Ovary (tissue), 9 donors: ENCODE measurements around the gene PAQR5. TPM values are rescaled to one million over a fixed set of nuclear protein-coding genes. Genes with fewer than 3 reads are reported as not detected.

Source experiments
- DNase-seq, 5 donors: peaks; one replicate each; pipeline ENCODE4 v3.0.0-alpha.2; 2019 to 2020
- H3K27ac ChIP-seq, 2 donors: fragments of 200-600 bp; one replicate each; pipeline versions ENCODE4 v1.5.1 to v1.8.0; 2019 to 2022
- H3K27me3 ChIP-seq: fragments of 200-600 bp; one replicate; pipeline ENCODE4 v1.8.0; 2022
- H3K36me3 ChIP-seq: fragments of 200-600 bp; sonication (generic); one replicate; pipeline ENCODE4 v1.5.1; 2019
- H3K4me1 ChIP-seq: one replicate; pipeline ENCODE4 v1.8.1; 2013; ENCODE audit warnings: mild to moderate bottlenecking, moderate library complexity; ENCODE audit not compliant: insufficient read depth
- H3K4me3 ChIP-seq: fragments of 200-600 bp; sonication (generic); one replicate; pipeline ENCODE4 v1.5.1; 2017
- H3K9me3 ChIP-seq, 2 donors: fragments of 200-600 bp in 1 of 2; sonication (generic) in 1 of 2; one replicate each; pipeline versions ENCODE4 v1.5.1 to v1.8.1; 2013 to 2019; ENCODE audit warnings: mild to moderate bottlenecking in 1 of 2, moderate library complexity in 1 of 2
- EP300 ChIP-seq: sonication (generic); formaldehyde crosslinking; IDR thresholded peaks from one replicate; pipeline ENCODE4 v1.6.1; 2017; ENCODE audit warnings: antibody characterized with exemption
- POLR2A ChIP-seq: fragments of 450-650 bp; IDR thresholded peaks from one replicate; pipeline ENCODE4 v1.6.1; 2017; ENCODE audit warnings: antibody characterized with exemption, mild to moderate bottlenecking, moderate library complexity
- WGBS, 3 donors: extraction: QIAGEN DNeasy Blood & Tissue Kit in 1 of 3; methylation state at CpG; one replicate each; pipeline versions ENCODE4 v1.1.5 to v1.1.7; 2013 to 2017; 5-methylcytosine and 5-hydroxymethylcytosine counted together
- intact Hi-C, 4 donors: fragments of 100-400 bp; cut with DNase I; formaldehyde crosslinking; loops; one replicate each; pipeline versions ENCODE4 v1.11.0 to v1.15.1; 2022 to 2023
- polyA plus RNA-seq, 2 donors: library from polyadenylated mRNA; stranded (reverse); fragments of 200-250 nt in 1 of 2; fragments of 350-450 nt in 1 of 2; fragmentation: Illumina TruSeq in 1 of 2; extraction: RNeasy Lipid Tissue Mini Kit (QIAGEN cat#74804) in 1 of 2; gene quantifications; one replicate each; pipeline ENCODE4 v1.2.3, GENCODE V29; 2013 to 2014
- total RNA-seq, 7 donors: library from RNA; depleted of rRNA in 2 of 7; stranded (reverse); fragments of >200 nt in 2 of 7; fragmentation: NEBNext Ultra II Directional in 3 of 7; extraction: Animal tissue kit (Norgen Biotek cat#: 25700) in 3 of 7; gene quantifications; one replicate each; pipeline versions ENCODE4 v1.1.0 to v1.2.4, GENCODE V29; 2016 to 2023
- TF ChIP-seq, protein P1 (sequence below), 3 donors: fragments of 450-650 bp in 2 of 3; fragments of 200-600 bp in 1 of 3; IDR thresholded peaks; one replicate each; pipeline versions ENCODE4 v1.5.1 to v1.8.0; 2016 to 2022; ENCODE audit warnings: antibody characterized with exemption in 3 of 3, mild to moderate bottlenecking in 1 of 3
- donor health status: DM: no; HTN: no; CAD: no; lungs with moderate emphysema.
- donor health status: DM: no; HTN: no; CAD: no.
- donor health status: Bipolar disorder and iron deficiency.
- donor health status: DM: yes; HTN: yes; CAD: no.
- donor health status: DM: no; HTN: no; CAD: no.
- donor health status: DM: yes; HTN: yes; CAD: no.

Gene PAQR5
- total and polyA plus RNA-seq, 9 donors = 0.12 to 2.4 (median 0.66) TPM

DNA sequence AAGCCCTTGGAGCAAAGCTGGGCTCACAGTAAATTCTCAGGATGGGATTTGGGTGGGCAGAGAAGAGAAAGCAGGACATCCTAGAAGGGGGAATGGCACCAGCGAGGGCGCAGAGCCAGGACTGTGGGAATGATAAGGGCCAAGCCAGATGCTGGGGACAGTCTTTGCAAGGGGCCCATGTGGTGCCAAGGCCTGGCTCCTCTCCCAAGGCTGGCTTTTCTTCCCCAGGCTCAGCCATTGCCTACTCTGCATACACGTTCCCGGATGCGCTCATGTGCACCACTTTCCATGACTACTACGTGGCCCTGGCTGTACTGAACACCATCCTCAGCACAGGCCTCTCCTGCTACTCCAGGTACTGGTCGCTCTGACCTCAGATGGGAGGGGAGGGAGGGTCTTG lies 90.7 kb downstream of the PAQR5 start:
- intact Hi-C loops = loop anchor here in 1 of 4 donors (10.0 kb wide), 1 partner anchor 245 kb away; no protein-coding TSS in a partner anchor
- no peaks in the 10 kb centered on the region for H3K36me3 ChIP-seq
- TF ChIP-seq, protein P1, sequence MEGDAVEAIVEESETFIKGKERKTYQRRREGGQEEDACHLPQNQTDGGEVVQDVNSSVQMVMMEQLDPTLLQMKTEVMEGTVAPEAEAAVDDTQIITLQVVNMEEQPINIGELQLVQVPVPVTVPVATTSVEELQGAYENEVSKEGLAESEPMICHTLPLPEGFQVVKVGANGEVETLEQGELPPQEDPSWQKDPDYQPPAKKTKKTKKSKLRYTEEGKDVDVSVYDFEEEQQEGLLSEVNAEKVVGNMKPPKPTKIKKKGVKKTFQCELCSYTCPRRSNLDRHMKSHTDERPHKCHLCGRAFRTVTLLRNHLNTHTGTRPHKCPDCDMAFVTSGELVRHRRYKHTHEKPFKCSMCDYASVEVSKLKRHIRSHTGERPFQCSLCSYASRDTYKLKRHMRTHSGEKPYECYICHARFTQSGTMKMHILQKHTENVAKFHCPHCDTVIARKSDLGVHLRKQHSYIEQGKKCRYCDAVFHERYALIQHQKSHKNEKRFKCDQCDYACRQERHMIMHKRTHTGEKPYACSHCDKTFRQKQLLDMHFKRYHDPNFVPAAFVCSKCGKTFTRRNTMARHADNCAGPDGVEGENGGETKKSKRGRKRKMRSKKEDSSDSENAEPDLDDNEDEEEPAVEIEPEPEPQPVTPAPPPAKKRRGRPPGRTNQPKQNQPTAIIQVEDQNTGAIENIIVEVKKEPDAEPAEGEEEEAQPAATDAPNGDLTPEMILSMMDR (IDR thresholded peaks at IDR 0.05) = no peak
- TF ChIP-seq POLR2A (no peak), EP300 (no peak)
- 87 to 91% (median 90%) methylated on average over 7 of the region's 7 CpGs for WGBS, 3 donors
- H3K4me1 ChIP-seq = no peaks in the 10 kb centered on the region
- DNase-seq = no peak
- no peaks in the 10 kb centered on the region for H3K9me3 ChIP-seq
- H3K27ac ChIP-seq = no peak overlapping the region
- H3K4me3 ChIP-seq = no peak overlapping the region
- H3K27me3 ChIP-seq = no peaks in the 10 kb centered on the region

DNA sequence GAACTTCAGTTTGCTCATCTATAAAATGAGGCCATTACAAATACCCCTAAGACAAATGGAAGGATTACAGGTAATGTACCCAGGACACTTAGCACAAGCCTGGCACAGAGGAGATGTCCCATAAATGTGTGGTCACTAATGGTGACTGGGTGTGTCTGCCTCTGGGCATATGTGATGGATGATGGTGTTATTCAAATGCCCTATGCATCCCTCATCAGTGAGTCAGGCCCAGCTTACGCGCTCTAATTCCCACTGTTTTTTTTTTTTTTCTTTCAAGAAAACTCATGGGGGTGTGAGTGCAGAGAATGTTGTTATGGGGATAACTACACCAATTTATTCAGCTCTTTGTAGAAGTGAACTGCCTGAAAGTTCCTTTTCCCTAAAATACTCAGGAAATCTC lies 91.9 kb downstream of the PAQR5 start:
- TF ChIP-seq, protein P1 (IDR thresholded peaks at IDR 0.05) = no peak
- TF ChIP-seq EP300 = no peak
- no peak for TF ChIP-seq POLR2A

DNA sequence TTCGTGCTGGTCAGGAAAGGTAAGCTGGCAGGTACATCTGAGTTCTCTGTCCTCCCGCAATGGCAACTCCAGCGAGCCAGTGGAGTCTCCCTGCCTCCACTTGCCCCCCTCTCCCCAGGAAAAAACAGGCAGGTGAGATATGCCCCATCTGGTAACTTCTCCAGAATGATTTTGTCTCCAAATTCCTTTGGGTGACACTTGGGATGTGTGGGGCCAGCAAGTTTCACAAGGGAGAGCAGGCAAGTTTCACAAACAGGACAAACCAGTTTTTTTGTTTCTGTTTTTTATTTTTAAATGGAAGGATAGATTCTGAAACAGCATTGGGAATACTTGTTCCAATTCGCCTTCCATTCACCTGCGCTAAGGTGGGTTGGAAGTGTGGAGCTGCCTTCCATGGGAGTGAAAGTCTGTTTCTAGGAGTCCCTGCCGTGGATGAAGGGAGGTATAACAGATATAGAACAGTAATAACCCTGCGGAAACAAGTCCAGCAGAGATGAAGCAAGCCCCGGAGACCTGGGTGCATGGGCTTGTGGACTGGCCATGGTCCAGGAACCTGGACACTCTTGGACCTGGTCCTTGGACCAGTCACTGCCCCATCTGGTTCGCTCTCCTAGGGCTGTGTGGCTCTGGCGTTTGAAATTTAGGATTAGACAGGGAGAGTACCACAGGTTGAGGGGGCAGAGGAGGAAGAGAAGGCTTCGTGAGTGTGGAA lies 92.5 kb downstream of the PAQR5 start:
- intact Hi-C loops = loop anchor here in 1 of 4 donors (5.0 kb wide), 1 partner anchor 334 kb away; no protein-coding TSS in a partner anchor
- Histone ChIP-seq H3K4me1 (no peaks in the 10 kb centered on the region), H3K9me3 (no peaks in the 10 kb centered on the region), H3K27ac (no peak overlapping the region), H3K36me3 (no peaks in the 10 kb centered on the region), H3K27me3 (no peaks in the 10 kb centered on the region), H3K4me3 (no peak overlapping the region)
- TF ChIP-seq, protein P1 (IDR thresholded peaks at IDR 0.05) = no peak
- no peak for TF ChIP-seq EP300
- TF ChIP-seq POLR2A = no peak
- DNase-seq = no peak
- WGBS, 3 donors = 90 to 95% (median 94%) methylated on average over 11 of the region's 11 CpGs

More for the DNA sequence above, 91.9 kb downstream of the PAQR5 start:
- Histone ChIP-seq H3K9me3 (no peaks in the 10 kb centered on the region), H3K36me3 (no peaks in the 10 kb centered on the region), H3K4me1 (no peaks in the 10 kb centered on the region), H3K27me3 (no peaks in the 10 kb centered on the region), H3K4me3 (no peak overlapping the region), H3K27ac (no peak overlapping the region)
- no peak for DNase-seq
- intact Hi-C loops = loop anchor here in 1 of 4 donors (5.0 kb wide), 1 partner anchor 333 kb away; no protein-coding TSS in a partner anchor
- 93 to 98% (median 96%) methylated on average over 2 of the region's 2 CpGs for WGBS, 3 donors

DNA sequence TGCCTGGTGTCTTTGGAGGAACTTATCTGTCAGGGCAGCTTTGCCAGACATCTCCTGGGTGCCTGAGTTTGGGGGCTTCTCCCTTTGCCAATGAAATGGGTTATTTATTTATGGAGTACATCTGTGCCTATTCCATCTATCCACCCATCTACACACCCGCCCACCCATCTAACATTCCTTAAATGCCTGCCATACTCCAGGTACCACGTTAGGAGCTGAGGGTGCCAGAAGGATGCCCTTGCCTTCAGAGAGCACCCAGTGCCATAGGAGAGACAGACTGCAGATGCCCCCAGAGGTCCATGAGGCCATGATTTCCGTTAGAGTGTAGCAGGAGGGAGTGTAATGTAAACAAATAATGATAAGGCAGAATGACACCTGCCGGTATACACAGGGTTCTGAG lies 93.6 kb downstream of the PAQR5 start:
- TF ChIP-seq POLR2A = no peak
- no peak for TF ChIP-seq EP300
- TF ChIP-seq, protein P1 (IDR thresholded peaks at IDR 0.05) = no peak
- H3K27me3 ChIP-seq = no peaks in the 10 kb centered on the region
- intact Hi-C loops = loop anchor here in 1 of 4 donors (5.0 kb wide), 1 partner anchor 335 kb away; no protein-coding TSS in a partner anchor
- H3K4me1 ChIP-seq = no peaks in the 10 kb centered on the region
- 67 to 74% (median 67%) methylated on average over 4 of the region's 4 CpGs for WGBS, 3 donors
- H3K4me3 ChIP-seq = no peak overlapping the region
- no peaks in the 10 kb centered on the region for H3K36me3 ChIP-seq
- H3K9me3 ChIP-seq = no peaks in the 10 kb centered on the region
- DNase-seq = no peak
- no peak overlapping the region for H3K27ac ChIP-seq
